Trophoblast cell (in vitro differentiated cells and primary cell): ENCODE data around the gene ANKRD13B.

Source experiments
- DNase-seq, 2 donors: peaks; one replicate each; pipeline ENCODE4 v3.0.0-alpha.2; 2016
- H2AFZ ChIP-seq: 2 replicates; pipeline ENCODE4 v1.6.1; 2013; ENCODE audit warnings: low read length, moderate library complexity, mild to moderate bottlenecking; ENCODE audit not compliant: insufficient read depth, poor library complexity
- H2AK5ac ChIP-seq: 2 replicates; pipeline ENCODE4 v1.6.1; 2013; ENCODE audit warnings: mild to moderate bottlenecking, low read length
- H2BK120ac ChIP-seq: 2 replicates; pipeline ENCODE4 v1.6.1; 2013; ENCODE audit warnings: low read length, mild to moderate bottlenecking, moderate library complexity; ENCODE audit not compliant: insufficient read depth, poor library complexity
- H2BK12ac ChIP-seq: 2 replicates; pipeline ENCODE4 v1.6.1; 2013; ENCODE audit warnings: mild to moderate bottlenecking, low read length, moderate library complexity
- H2BK5ac ChIP-seq: 2 replicates; pipeline ENCODE4 v1.6.1; 2013; ENCODE audit warnings: low read length, low read depth, moderate library complexity, mild to moderate bottlenecking; ENCODE audit not compliant: poor library complexity
- H3K14ac ChIP-seq: 2 replicates; pipeline ENCODE4 v1.6.1; 2013; ENCODE audit warnings: mild to moderate bottlenecking, low read length
- H3K18ac ChIP-seq: 2 replicates; pipeline ENCODE4 v1.6.1; 2013; ENCODE audit warnings: mild to moderate bottlenecking, low read length
- H3K23ac ChIP-seq: 2 replicates; pipeline ENCODE4 v1.6.1; 2013; ENCODE audit warnings: low read length
- H3K27ac ChIP-seq: 2 replicates; pipeline ENCODE4 v1.5.1; 2013; ENCODE audit warnings: low read depth, mild to moderate bottlenecking, inconsistent platforms, low read length, moderate library complexity
- H3K27me3 ChIP-seq: 2 replicates; pipeline ENCODE4 v1.6.1; 2013; ENCODE audit warnings: inconsistent platforms, mild to moderate bottlenecking, low read length, moderate library complexity; ENCODE audit not compliant: insufficient read depth
- H3K36me3 ChIP-seq, 2 experiments: 1 replicate in 1 of 2; 2 replicates in 1 of 2; pipeline ENCODE4 v1.6.1; 2013; ENCODE audit warnings: low read length in 2 of 2, mild to moderate bottlenecking in 2 of 2, moderate library complexity in 1 of 2; ENCODE audit not compliant: insufficient read depth in 2 of 2, control insufficient read depth in 1 of 2
- H3K4ac ChIP-seq: 2 replicates; pipeline ENCODE4 v1.6.1; 2013; ENCODE audit warnings: low read depth, mild to moderate bottlenecking, low read length, moderate library complexity
- H3K4me1 ChIP-seq, 2 experiments: 1 replicate in 1 of 2; 2 replicates in 1 of 2; pipeline ENCODE4 v1.6.1; 2013; ENCODE audit warnings: low read length in 2 of 2, mild to moderate bottlenecking in 2 of 2, moderate library complexity in 1 of 2; ENCODE audit not compliant: insufficient read depth in 2 of 2, control insufficient read depth in 1 of 2
- H3K4me2 ChIP-seq: 2 replicates; pipeline ENCODE4 v1.6.1; 2013; ENCODE audit warnings: inconsistent platforms, mild to moderate bottlenecking, low read length, moderate library complexity
- H3K4me3 ChIP-seq: 2 replicates; pipeline ENCODE4 v1.5.1; 2013; ENCODE audit warnings: mild to moderate bottlenecking, low read depth, low read length, inconsistent platforms
- H3K79me1 ChIP-seq: one replicate; pipeline ENCODE4 v1.6.1; 2013; ENCODE audit warnings: low read length
- H3K79me2 ChIP-seq: 2 replicates; pipeline ENCODE4 v1.6.1; 2013; ENCODE audit warnings: low read length, mild to moderate bottlenecking; ENCODE audit not compliant: control insufficient read depth, insufficient read depth, poor library complexity
- H3K9ac ChIP-seq: 2 replicates; pipeline ENCODE4 v1.6.1; 2013; ENCODE audit warnings: mild to moderate bottlenecking, low read length
- H3K9me3 ChIP-seq: 2 replicates; pipeline ENCODE4 v1.6.1; 2013; ENCODE audit warnings: low read depth, mild to moderate bottlenecking, control low read depth, inconsistent platforms, low read length; ENCODE audit not compliant: insufficient read depth
- H4K12ac ChIP-seq: 2 replicates; pipeline ENCODE4 v1.6.1; 2013; ENCODE audit warnings: low read depth, mild to moderate bottlenecking, low read length, moderate library complexity
- H4K8ac ChIP-seq: 2 replicates; pipeline ENCODE4 v1.6.1; 2013; ENCODE audit warnings: low read depth, mild to moderate bottlenecking, low read length, moderate library complexity
- H4K91ac ChIP-seq: one replicate; pipeline ENCODE4 v1.6.1; 2013; ENCODE audit warnings: low read depth, mild to moderate bottlenecking, low read length, moderate library complexity
- WGBS: extraction: QIAGEN DNeasy Blood & Tissue Kit; methylation state at CpG from one replicate; pipeline ENCODE4 v1.1.7; 2013; ENCODE audit warnings: missing lambda C conversion rate; ENCODE audit not compliant: insufficient read length, insufficient coverage; ENCODE audit errors: extremely low coverage; 5-methylcytosine and 5-hydroxymethylcytosine counted together

Gene ANKRD13B

GRCh38 chr17:29629839-29630238 is 36.9 kb downstream of the ANKRD13B start:
- H3K4me2 ChIP-seq: no peak overlapping the region
- no CpG with 5 or more reads among the region's 2 CpGs for WGBS
- H2BK12ac ChIP-seq: no peak overlapping the region

GRCh38 chr17:29630630-29631193 is 37.8 kb downstream of the ANKRD13B start:
- WGBS: no CpG with 5 or more reads among the region's 6 CpGs
- H3K79me2 ChIP-seq: no peaks in the 10 kb centered on the region
- H2BK5ac ChIP-seq: no peak overlapping the region
- no peak overlapping the region for H2BK12ac ChIP-seq
- no peak overlapping the region for H2AFZ ChIP-seq
- H2BK120ac ChIP-seq: no peak overlapping the region
- H3K4ac ChIP-seq: no peak overlapping the region
- no peak overlapping the region for H3K4me2 ChIP-seq
- no peaks in the 10 kb centered on the region for H3K4me1 ChIP-seq
- no peak overlapping the region for H3K23ac ChIP-seq
- H3K36me3 ChIP-seq: peaks cover 25 to 29% of the 10 kb centered on the region in 2 experiments
- no peak overlapping the region for H4K91ac ChIP-seq
- DNase-seq: no peak
- H3K9me3 ChIP-seq: no peaks in the 10 kb centered on the region
- no peak overlapping the region for H2AK5ac ChIP-seq
- no peak overlapping the region for H3K9ac ChIP-seq
- H3K27ac ChIP-seq: no peak overlapping the region
- peak overlapping the region; percentile 17 for H3K18ac ChIP-seq
- no peaks in the 10 kb centered on the region for H3K27me3 ChIP-seq
- H3K79me1 ChIP-seq: no peaks in the 10 kb centered on the region
- no peak overlapping the region for H3K4me3 ChIP-seq
- H3K14ac ChIP-seq: no peak overlapping the region
- H4K12ac ChIP-seq: no peak overlapping the region
- no peak overlapping the region for H4K8ac ChIP-seq

More at GRCh38 chr17:29629839-29630238, 36.9 kb downstream of the ANKRD13B start:
- Histone ChIP-seq H3K9me3 (no peaks in the 10 kb centered on the region), H3K18ac (no peak overlapping the region), H4K12ac (no peak overlapping the region), H3K4me1 (no peaks in the 10 kb centered on the region), H3K36me3 (peaks cover 23 to 29% of the 10 kb centered on the region in 2 experiments), H3K79me1 (no peaks in the 10 kb centered on the region), H2AFZ (no peak overlapping the region), H3K23ac (no peak overlapping the region), H4K8ac (no peak overlapping the region), H3K79me2 (no peaks in the 10 kb centered on the region), H3K14ac (no peak overlapping the region), H4K91ac (no peak overlapping the region), H2BK120ac (no peak overlapping the region), H3K27ac (no peak overlapping the region), H3K27me3 (no peaks in the 10 kb centered on the region), H2AK5ac (no peak overlapping the region), H3K4ac (no peak overlapping the region), H3K4me3 (no peak overlapping the region), H3K9ac (no peak overlapping the region), H2BK5ac (no peak overlapping the region)
- DNase-seq: no peak

GRCh38 chr17:29633886-29634285 is 41.0 kb downstream of the ANKRD13B start:
- Histone ChIP-seq H3K9me3 (no peaks in the 10 kb centered on the region), H2BK12ac (no peak overlapping the region), H3K79me2 (no peaks in the 10 kb centered on the region), H3K23ac (no peak overlapping the region), H3K18ac (no peak overlapping the region), H3K14ac (no peak overlapping the region), H2AK5ac (no peak overlapping the region), H3K27ac (no peak overlapping the region), H3K4me1 (no peaks in the 10 kb centered on the region), H2BK120ac (no peak overlapping the region), H2AFZ (no peak overlapping the region), H3K9ac (no peak overlapping the region), H2BK5ac (no peak overlapping the region), H3K4me2 (no peak overlapping the region), H4K91ac (no peak overlapping the region), H3K4ac (no peak overlapping the region), H4K12ac (no peak overlapping the region), H3K27me3 (no peaks in the 10 kb centered on the region), H3K36me3 (peaks cover 31 to 34% of the 10 kb centered on the region in 2 experiments), H3K79me1 (no peaks in the 10 kb centered on the region), H4K8ac (no peak overlapping the region), H3K4me3 (no peak overlapping the region)
- no CpG with 5 or more reads among the region's 3 CpGs for WGBS
- DNase-seq: no peak

GRCh38 chr17:29640413-29640812 is 47.5 kb downstream of the ANKRD13B start:
- H3K9me3 ChIP-seq: no peaks in the 10 kb centered on the region
- H3K9ac ChIP-seq: no peak overlapping the region
- H2AK5ac ChIP-seq: no peak overlapping the region
- no peak overlapping the region for H3K4ac ChIP-seq
- no peak overlapping the region for H3K4me2 ChIP-seq
- peaks cover 5 to 8% of the 10 kb centered on the region in 2 experiments for H3K4me1 ChIP-seq
- H2BK5ac ChIP-seq: no peak overlapping the region
- peaks cover 5 to 11% of the 10 kb centered on the region in 2 experiments for H3K36me3 ChIP-seq
- H4K12ac ChIP-seq: no peak overlapping the region
- H3K79me1 ChIP-seq: peaks cover 2% of the 10 kb centered on the region
- no peak overlapping the region for H3K18ac ChIP-seq
- H3K27ac ChIP-seq: peak overlapping the region; percentile 30
- H3K79me2 ChIP-seq: no peaks in the 10 kb centered on the region
- no peak overlapping the region for H3K23ac ChIP-seq
- no peak overlapping the region for H3K4me3 ChIP-seq
- no peak overlapping the region for H4K8ac ChIP-seq
- no peak overlapping the region for H3K14ac ChIP-seq
- no peak overlapping the region for H4K91ac ChIP-seq
- H3K27me3 ChIP-seq: no peaks in the 10 kb centered on the region
- H2BK120ac ChIP-seq: no peak overlapping the region
- no peak overlapping the region for H2AFZ ChIP-seq
- H2BK12ac ChIP-seq: no peak overlapping the region
- peak; percentile 62 to 73 for DNase-seq
- WGBS: no CpG with 5 or more reads among the region's 2 CpGs
